H1 (cell line): ENCODE data around the gene BBLN. TPM values are rescaled to one million over a fixed set of nuclear protein-coding genes. Genes with fewer than 3 reads are reported as not detected.

Source experiments
- CTCF ChIA-PET: fragments of 300-600 bp; sonication (Branson Sonifier 250); formaldehyde crosslinking; loops from one replicate; lab custom pipeline; 2021; ENCODE audit not compliant: partially characterized antibody; lab: Charles Lee
- POLR2A ChIA-PET: fragments of 300-600 bp; sonication (Branson Sonifier 250); formaldehyde crosslinking; loops from one replicate; lab custom pipeline; 2021; ENCODE audit warnings: inconsistent platforms; ENCODE audit not compliant: partially characterized antibody; lab: Charles Lee
- DNase-seq, 2 experiments: peaks; one replicate each; pipeline versions ENCODE4 v3.0.0 to v3.0.0-alpha.2; 2010 to 2022; ENCODE audit warnings: low spot score in 2 of 2, low read depth in 1 of 2, mixed read lengths in 1 of 2
- FAIRE-seq: peaks from 2 replicates; lab custom pipeline; 2011; peaks lifted over from hg19 to GRCh38; lab: Jason Lieb, UNC
- H2AFZ ChIP-seq: 2 replicates; pipeline ENCODE4 v1.8.1; 2012; ENCODE audit warnings: low read length, inconsistent platforms
- H2AK5ac ChIP-seq: 2 replicates; pipeline ENCODE4 v1.6.1; 2013; ENCODE audit warnings: low read depth, low read length
- H2BK120ac ChIP-seq: replicated peaks from 2 replicates; pipeline ENCODE3; 2013; ENCODE audit warnings: low read depth, low read length, inconsistent platforms
- H2BK12ac ChIP-seq: 2 replicates; pipeline ENCODE4 v1.6.1; 2013; ENCODE audit warnings: low read depth, low read length
- H2BK15ac ChIP-seq: 2 replicates; pipeline ENCODE4 v1.6.1; 2013; ENCODE audit warnings: low read length
- H2BK20ac ChIP-seq: 2 replicates; pipeline ENCODE4 v1.6.1; 2013; ENCODE audit warnings: low read length
- H2BK5ac ChIP-seq: 2 replicates; pipeline ENCODE4 v1.6.1; 2013; ENCODE audit warnings: low read depth, low read length
- H3K14ac ChIP-seq: 2 replicates; pipeline ENCODE4 v1.6.1; 2013; ENCODE audit warnings: inconsistent platforms; ENCODE audit not compliant: insufficient read length
- H3K18ac ChIP-seq: 2 replicates; pipeline ENCODE4 v1.6.1; 2013; ENCODE audit warnings: low read length; ENCODE audit errors: extremely low read depth
- H3K23ac ChIP-seq: 2 replicates; pipeline ENCODE4 v1.6.1; 2013; ENCODE audit warnings: inconsistent platforms; ENCODE audit not compliant: insufficient read length
- H3K23me2 ChIP-seq: 2 replicates; pipeline ENCODE4 v1.6.1; 2013; ENCODE audit warnings: low read depth, low read length
- H3K27ac ChIP-seq: 2 replicates; pipeline ENCODE4 v1.6.1; 2011; ENCODE audit warnings: low read depth, low read length, inconsistent platforms
- H3K27me3 ChIP-seq, 4 experiments: replicated peaks in 1 of 4; 1 replicate in 1 of 4; 2 replicates in 3 of 4; pipeline versions ENCODE4 v1.6.1 to v1.8.1; 2011 to 2013; ENCODE audit warnings: low read length in 3 of 4, mild to moderate bottlenecking in 3 of 4, inconsistent platforms in 2 of 4, mixed read lengths in 2 of 4, moderate library complexity in 1 of 4; ENCODE audit not compliant: control insufficient read depth in 3 of 4, insufficient read depth in 3 of 4; ENCODE audit errors: extremely low read depth in 1 of 4
- H3K36me3 ChIP-seq, 4 experiments: 2 replicates each; pipeline versions ENCODE4 v1.6.1 to v1.8.1; 2011 to 2013; ENCODE audit warnings: mild to moderate bottlenecking in 4 of 4, low read length in 3 of 4, moderate library complexity in 2 of 4, control low read depth in 1 of 4, inconsistent platforms in 1 of 4; ENCODE audit not compliant: insufficient read depth in 4 of 4, control insufficient read depth in 2 of 4
- H3K4ac ChIP-seq: replicated peaks from 2 replicates; pipeline ENCODE3; 2013; ENCODE audit warnings: low read length, low read depth, mixed read lengths, inconsistent platforms; ENCODE audit not compliant: insufficient read length
- H3K4me1 ChIP-seq, 4 experiments: replicated peaks in 1 of 4; 1 replicate in 1 of 4; 2 replicates in 3 of 4; pipeline versions ENCODE4 v1.6.1 to v1.8.1; 2011 to 2013; ENCODE audit warnings: low read length in 3 of 4, inconsistent platforms in 2 of 4, mixed read lengths in 1 of 4; ENCODE audit not compliant: insufficient read depth in 4 of 4, control insufficient read depth in 3 of 4
- H3K4me2 ChIP-seq, 2 experiments: 2 replicates each; pipeline versions ENCODE4 v1.6.1 to v1.8.1; 2011 to 2013; ENCODE audit warnings: low read depth in 2 of 2, low read length in 2 of 2, control low read depth in 1 of 2, inconsistent platforms in 1 of 2, mild to moderate bottlenecking in 1 of 2; ENCODE audit not compliant: insufficient read depth in 1 of 2
- H3K4me3 ChIP-seq, 4 experiments: fragments of 200-600, 300-600 bp in 1 of 4; sonication (generic), shearing (Covaris generic), sonication (Bioruptor Twin) in 1 of 4; 2 replicates each; pipeline versions ENCODE4 v1.5.1 to v1.8.1; 2011 to 2016; ENCODE audit warnings: low read length in 4 of 4, low read depth in 3 of 4, control low read depth in 2 of 4, inconsistent platforms in 2 of 4, mild to moderate bottlenecking in 2 of 4, mixed read lengths in 1 of 4, moderate library complexity in 1 of 4; ENCODE audit not compliant: insufficient read depth in 2 of 4; ENCODE audit errors: extremely low read depth in 1 of 4
- H3K56ac ChIP-seq: replicated peaks from 2 replicates; pipeline ENCODE3; 2013; ENCODE audit warnings: low read depth, mild to moderate bottlenecking, mixed read lengths, low read length, inconsistent platforms; ENCODE audit not compliant: insufficient read length
- H3K79me1 ChIP-seq: 2 replicates; pipeline ENCODE4 v1.6.1; 2013; ENCODE audit warnings: low read depth, low read length, control low read depth
- H3K79me2 ChIP-seq, 2 experiments: 2 replicates each; pipeline versions ENCODE4 v1.6.1 to v1.8.1; 2012 to 2013; ENCODE audit warnings: low read length in 2 of 2, mild to moderate bottlenecking in 2 of 2, inconsistent platforms in 1 of 2; ENCODE audit not compliant: insufficient read depth in 2 of 2, control insufficient read depth in 1 of 2
- H3K9ac ChIP-seq, 4 experiments: replicated peaks in 1 of 4; 1 replicate in 1 of 4; 2 replicates in 3 of 4; pipeline versions ENCODE4 v1.6.1 to v1.8.1; 2011 to 2013; ENCODE audit warnings: low read depth in 3 of 4, low read length in 3 of 4, control low read depth in 2 of 4, mild to moderate bottlenecking in 2 of 4, moderate library complexity in 2 of 4, inconsistent platforms in 1 of 4; ENCODE audit errors: extremely low read depth in 1 of 4
- H3K9me3 ChIP-seq, 2 experiments: 2 replicates each; pipeline versions ENCODE4 v1.6.1 to v1.8.1; 2012 to 2013; ENCODE audit warnings: mild to moderate bottlenecking in 2 of 2, moderate library complexity in 2 of 2, control low read depth in 1 of 2, inconsistent platforms in 1 of 2, low read depth in 1 of 2, low read length in 1 of 2, mixed read lengths in 1 of 2; ENCODE audit not compliant: insufficient read depth in 2 of 2
- H4K20me1 ChIP-seq, 2 experiments: replicated peaks in 1 of 2; 2 replicates each; pipeline versions ENCODE3 to v1.8.1; 2011 to 2013; ENCODE audit warnings: inconsistent platforms in 2 of 2, low read length in 2 of 2, mild to moderate bottlenecking in 1 of 2; ENCODE audit not compliant: insufficient read depth in 2 of 2, control insufficient read depth in 1 of 2
- H4K5ac ChIP-seq: 2 replicates; pipeline ENCODE4 v1.6.1; 2013; ENCODE audit warnings: low read length, low read depth, mixed read lengths, inconsistent platforms; ENCODE audit not compliant: insufficient read length
- H4K8ac ChIP-seq: 2 replicates; pipeline ENCODE4 v1.8.0; 2013; ENCODE audit warnings: mild to moderate bottlenecking, moderate library complexity, low read length, inconsistent platforms; ENCODE audit not compliant: insufficient read depth; ENCODE audit errors: extremely low read depth
- H4K91ac ChIP-seq: replicated peaks from 2 replicates; pipeline ENCODE3; 2013; ENCODE audit warnings: low read length, mixed read lengths, inconsistent platforms; ENCODE audit not compliant: insufficient read length
- CEBPB ChIP-seq: IDR thresholded peaks from 2 replicates; pipeline ENCODE4 v1.6.1; 2012; ENCODE audit warnings: low read depth, low read length
- HDAC2 ChIP-seq, 2 experiments: fragments of 300-600 bp in 1 of 2; sonication (generic) in 1 of 2; IDR thresholded peaks; 2 replicates each; pipeline ENCODE4 v1.6.1; 2011 to 2012; ENCODE audit warnings: low read depth in 2 of 2, low read length in 2 of 2, mild to moderate bottlenecking in 2 of 2, moderate library complexity in 2 of 2, borderline replicate concordance in 1 of 2, inconsistent platforms in 1 of 2
- WGBS, 2 experiments: shearing (Covaris generic) in 1 of 2; methylation state at CpG; one replicate each; pipeline versions ENCODE4 v1.1.6 to v1.1.7; 2013 to 2015; ENCODE audit warnings: low lambda C conversion rate in 2 of 2, mixed read lengths in 2 of 2, inconsistent platforms in 1 of 2, low coverage in 1 of 2, missing lambda C conversion rate in 1 of 2; ENCODE audit not compliant: insufficient replicate concordance in 2 of 2, insufficient coverage in 1 of 2, insufficient read length in 1 of 2; ENCODE audit errors: extremely low coverage in 1 of 2, missing lambda C conversion rate in 1 of 2; 5-methylcytosine and 5-hydroxymethylcytosine counted together
- polyA plus RNA-seq, 7 experiments: library from polyadenylated mRNA; depleted of rRNA in 3 of 7; stranded (reverse) in 5 of 7; unstranded in 2 of 7; fragments of >200 nt in 5 of 7; fragments of 200-250 nt in 2 of 7; gene quantifications; 1 replicate in 5 of 7; 2 replicates in 1 of 7; 4 replicates in 1 of 7; pipeline versions ENCODE4 v1.2.1 to v1.2.3, GENCODE V29; 2011 to 2013; ENCODE audit warnings: missing spikeins in 2 of 7, mixed read lengths in 2 of 7
- total RNA-seq: library from RNA; stranded (reverse); fragmentation: NEBNext Ultra II Directional; extraction: Animal tissue kit (Norgen Biotek cat#: 25700); gene quantifications from 2 replicates; pipeline ENCODE4 v1.2.1, GENCODE V29; 2021
- TF ChIP-seq, protein P1 (sequence below), 3 experiments: IDR thresholded peaks; 1 replicate in 2 of 3; 2 replicates in 1 of 3; pipeline versions ENCODE4 v1.5.1 to v1.6.1; 2011; ENCODE audit warnings: low read length in 3 of 3, mild to moderate bottlenecking in 3 of 3, inconsistent platforms in 2 of 3, low read depth in 1 of 3, moderate library complexity in 1 of 3; ENCODE audit not compliant: insufficient read depth in 1 of 3; ENCODE audit errors: control extremely low read depth in 1 of 3

The BBLN gene
- total and polyA plus RNA-seq, 2 of the 8 experiments (the other 6 are each of a cell fraction or from before 2014, with no cell fraction given), result 63.1 to 164 TPM

DNA sequence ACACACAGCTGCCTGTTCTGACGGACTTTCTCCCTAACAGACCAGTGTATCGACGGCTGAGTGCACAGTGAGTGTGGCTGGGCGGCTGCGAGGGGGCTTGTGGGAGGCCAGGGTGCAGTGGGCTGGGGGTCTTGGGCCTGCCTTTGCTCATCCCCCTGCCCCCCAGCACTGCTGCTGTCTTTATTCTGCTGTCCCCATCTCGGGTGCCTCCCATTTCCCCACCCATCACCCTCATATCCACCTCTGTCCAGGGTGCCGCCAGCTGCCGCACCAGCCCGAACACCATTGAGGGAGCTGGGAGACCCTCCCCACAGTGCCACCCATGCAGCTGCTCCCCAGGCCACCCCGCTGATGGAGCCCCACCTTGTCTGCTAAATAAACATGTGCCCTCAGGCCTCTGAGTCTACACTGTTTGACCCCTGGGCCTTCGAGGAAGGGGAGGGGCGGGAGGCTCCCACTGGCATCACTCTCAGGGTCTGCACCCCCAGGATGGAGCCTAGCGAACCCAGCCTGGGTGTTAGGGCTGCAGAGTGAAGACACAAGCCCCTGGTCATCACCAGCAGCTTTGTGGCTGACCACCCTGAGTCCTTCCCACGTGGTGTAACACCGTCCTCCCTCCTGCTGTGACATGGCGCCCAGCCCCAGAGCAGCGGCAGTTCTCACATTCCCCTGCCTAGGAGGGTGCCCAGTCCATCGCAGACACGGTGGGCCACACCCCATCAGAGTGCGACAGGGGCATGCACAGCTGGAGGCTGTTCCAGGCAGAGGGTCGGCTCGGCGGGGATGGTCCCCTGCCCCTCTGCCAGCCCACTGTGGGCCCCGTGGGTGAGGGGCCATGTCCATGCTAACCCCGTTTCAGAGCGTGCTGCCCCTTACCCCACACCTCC, 6.8 kb upstream of the BBLN start:
- TF ChIP-seq CEBPB, result no peak
- TF ChIP-seq, protein P1, sequence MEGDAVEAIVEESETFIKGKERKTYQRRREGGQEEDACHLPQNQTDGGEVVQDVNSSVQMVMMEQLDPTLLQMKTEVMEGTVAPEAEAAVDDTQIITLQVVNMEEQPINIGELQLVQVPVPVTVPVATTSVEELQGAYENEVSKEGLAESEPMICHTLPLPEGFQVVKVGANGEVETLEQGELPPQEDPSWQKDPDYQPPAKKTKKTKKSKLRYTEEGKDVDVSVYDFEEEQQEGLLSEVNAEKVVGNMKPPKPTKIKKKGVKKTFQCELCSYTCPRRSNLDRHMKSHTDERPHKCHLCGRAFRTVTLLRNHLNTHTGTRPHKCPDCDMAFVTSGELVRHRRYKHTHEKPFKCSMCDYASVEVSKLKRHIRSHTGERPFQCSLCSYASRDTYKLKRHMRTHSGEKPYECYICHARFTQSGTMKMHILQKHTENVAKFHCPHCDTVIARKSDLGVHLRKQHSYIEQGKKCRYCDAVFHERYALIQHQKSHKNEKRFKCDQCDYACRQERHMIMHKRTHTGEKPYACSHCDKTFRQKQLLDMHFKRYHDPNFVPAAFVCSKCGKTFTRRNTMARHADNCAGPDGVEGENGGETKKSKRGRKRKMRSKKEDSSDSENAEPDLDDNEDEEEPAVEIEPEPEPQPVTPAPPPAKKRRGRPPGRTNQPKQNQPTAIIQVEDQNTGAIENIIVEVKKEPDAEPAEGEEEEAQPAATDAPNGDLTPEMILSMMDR (IDR thresholded peaks at IDR 0.05; ENCODE audit: control extremely low read depth in 1 of 3, insufficient read depth in 1 of 3, low read depth in 1 of 3, low read length in 3 of 3), result no peak
- TF ChIP-seq HDAC2 (IDR thresholded peaks at IDR 0.05; ENCODE audit: borderline replicate concordance in 1 of 2, low read depth in 2 of 2, low read length in 2 of 2), result no peak
- H3K4me3 ChIP-seq, result no peak overlapping the region
- no peak overlapping the region for H3K27ac ChIP-seq
- no peaks in the 10 kb centered on the region; a peak in 2 of 7 replicates for H3K27me3 ChIP-seq
- H3K4ac ChIP-seq, result no peak overlapping the region
- no peak overlapping the region for H3K14ac ChIP-seq
- no peaks in the 10 kb centered on the region for H3K79me1 ChIP-seq
- H3K4me2 ChIP-seq, result no peak overlapping the region
- H4K5ac ChIP-seq, result no peak overlapping the region
- no peaks in the 10 kb centered on the region for H3K9me3 ChIP-seq
- H2BK20ac ChIP-seq, result no peak overlapping the region
- no peaks in the 10 kb centered on the region for H3K36me3 ChIP-seq
- H3K9ac ChIP-seq, result no peak overlapping the region
- H2BK5ac ChIP-seq, result peak overlapping the region; percentile 35; the same call in 1 of the 2 replicates
- no peaks in the 10 kb centered on the region for H4K20me1 ChIP-seq
- CTCF ChIA-PET, result interaction anchor here (0.6 to 6.1 kb wide), 3 partner anchors 25 to 283 kb away, joined by 5 to 74 read pairs (median 9); partner anchors contain the start of gene PTGES2
- H2AK5ac ChIP-seq, result peak overlapping the region; percentile 47; the same call in 1 of the 2 replicates
- POLR2A ChIA-PET, result no interaction called here
- H2BK15ac ChIP-seq, result 0 out of 2 replicates have a peak overlapping the region, but pooled peaks have one; percentile 8
- H3K23ac ChIP-seq, result no peak overlapping the region
- H4K8ac ChIP-seq, result no peak overlapping the region
- H3K23me2 ChIP-seq, result no peaks in the 10 kb centered on the region
- no peak overlapping the region for H2AFZ ChIP-seq
- no peak overlapping the region for H2BK12ac ChIP-seq
- no peak overlapping the region for H4K91ac ChIP-seq
- no peak overlapping the region for H3K56ac ChIP-seq
- 88% methylated on average over 26 of the region's 26 CpGs; no CpG with 5 or more reads in 1 of the 2 experiments for WGBS, 2 experiments
- FAIRE-seq, result no peak
- H3K79me2 ChIP-seq, result no peaks in the 10 kb centered on the region
- no peak overlapping the region for H2BK120ac ChIP-seq
- DNase-seq, result no peak
- peaks cover 0 to 8% (median 3%) of the 10 kb centered on the region in 4 experiments; a peak in 5 of 7 replicates for H3K4me1 ChIP-seq
- no peak overlapping the region for H3K18ac ChIP-seq
